Measurements from ENCODE around the gene KIF24.

- TF ChIP-seq ZBTB33 (IDR thresholded peaks at IDR 0.05; ENCODE audit: extremely low read depth, insufficient replicate concordance, low read length) (no peak), CTCF (IDR thresholded peaks at IDR 0.05 in 2 of 3, conservative IDR thresholded peaks at IDR 0.05 in 1 of 3; ENCODE audit: borderline replicate concordance in 1 of 3, insufficient read depth in 1 of 3, low read depth in 2 of 3, low read length in 2 of 3) (no peak), POLR2A (IDR thresholded peaks at IDR 0.05; ENCODE audit: borderline replicate concordance, extremely low read depth, insufficient read depth, insufficient read length) (no peak), POLR2AphosphoS5 (IDR thresholded peaks at IDR 0.05; ENCODE audit: low read depth, low read length) (no peak), YY1 (IDR thresholded peaks at IDR 0.05; ENCODE audit: extremely low read depth, insufficient replicate concordance, low read depth, low read length) (no peak), EZH2 (IDR thresholded peaks at IDR 0.05) (no peak), EGR1 (IDR thresholded peaks at IDR 0.05; ENCODE audit: low read depth) (no peak), EZH2phosphoT487 (IDR thresholded peaks at IDR 0.05; ENCODE audit: borderline replicate concordance) (no peak), SRF (IDR thresholded peaks at IDR 0.05; ENCODE audit: low read depth) (no peak), TCF7L2 (IDR thresholded peaks at IDR 0.05; ENCODE audit: borderline replicate concordance, extremely low read depth, insufficient read depth, insufficient read length) (no peak), RAD21 (IDR thresholded peaks at IDR 0.05; ENCODE audit: low read depth) (no peak), CEBPB (IDR thresholded peaks at IDR 0.05; ENCODE audit: low read depth) (no peak), JUND (IDR thresholded peaks at IDR 0.05) (no peak)
Measured at GRCh38 chr9:34373749-34374148, 44.7 kb upstream of the KIF24 start.

Measured in HCT116 (cell line).